NCI-H2107 treated with DMSO at 0.1 percent for 48 hours (cell line): Measurements from ENCODE around the gene MARK3.
"Not testable (repeated sequence)": the region's sequence is repeated elsewhere in the genome, so short reads cannot be mapped to it uniquely, and the experiment has no call there.

ENCODE experiments used
- DNase-seq: peaks from one replicate; lab custom pipeline; 2025; ENCODE audit not compliant: unreplicated experiment; lab: John Stamatoyannopoulos, UW

MARK3 gene

GRCh38 chr14:103524002-103524935 is 139.1 kb downstream of the MARK3 start:
- DNase-seq: no peak

GRCh38 chr14:103525430-103526246 is 140.4 kb downstream of the MARK3 start:
- DNase-seq: not testable (repeated sequence)

GRCh38 chr14:103526247-103526913 is 141.2 kb downstream of the MARK3 start:
- DNase-seq: no peak

GRCh38 chr14:103526914-103527248 is 141.7 kb downstream of the MARK3 start:
- DNase-seq: no peak

GRCh38 chr14:103527408-103528145 is 142.4 kb downstream of the MARK3 start:
- no peak for DNase-seq

- peak; percentile 40 for DNase-seq
Observed at GRCh38 chr14:103528146-103528586, 143.0 kb downstream of the MARK3 start.

DNA sequence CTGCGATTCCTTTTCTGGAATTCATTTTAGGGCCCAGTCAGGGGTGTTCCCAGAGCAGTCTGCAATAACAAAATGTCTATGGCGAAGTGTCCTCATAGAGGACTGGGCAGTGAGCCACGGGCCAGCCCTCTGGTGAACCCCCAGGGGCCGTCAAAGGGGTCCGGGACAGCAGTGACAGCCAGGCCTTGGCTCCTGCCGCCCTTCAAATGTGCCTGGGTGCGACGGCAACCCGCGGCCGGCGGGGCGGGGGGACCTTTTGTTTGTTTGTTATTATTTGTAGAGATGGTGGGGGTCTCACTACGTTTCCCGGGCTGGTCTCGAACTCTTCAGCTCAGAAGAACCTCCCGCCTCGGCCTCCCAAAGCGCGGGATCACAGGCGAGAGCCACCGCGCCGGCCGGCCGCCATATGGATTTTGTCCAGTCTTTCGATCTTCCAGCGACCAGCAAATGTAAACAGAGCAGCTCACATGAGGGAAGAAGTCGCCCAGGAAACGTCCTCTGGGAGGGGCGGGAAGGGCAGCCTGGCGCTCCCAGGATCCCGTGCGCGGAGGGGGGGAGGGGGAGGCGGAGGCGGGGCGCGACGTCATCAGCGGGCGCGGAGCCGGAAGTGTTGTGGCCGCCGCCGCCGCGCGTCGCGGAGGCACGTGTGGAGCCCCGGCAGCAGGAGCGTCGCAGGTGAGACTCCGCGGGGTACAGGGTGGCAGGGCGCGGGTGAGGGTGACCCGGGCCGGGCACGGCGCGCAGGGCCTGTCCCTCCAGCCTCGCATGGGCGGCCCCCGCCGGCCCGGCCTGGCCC is 143.6 kb downstream of the MARK3 start, which contains the start of gene TRMT61A:
TSS of gene TRMT61A (plus strand) at position 610 of the 796 bp plus-strand sequence. CDS start 783 bp downstream, outside the sequence.
- peak; percentile 83 for DNase-seq

GRCh38 chr14:103529383-103530365 is 144.5 kb downstream of the MARK3 start:
- no peak for DNase-seq

DNA sequence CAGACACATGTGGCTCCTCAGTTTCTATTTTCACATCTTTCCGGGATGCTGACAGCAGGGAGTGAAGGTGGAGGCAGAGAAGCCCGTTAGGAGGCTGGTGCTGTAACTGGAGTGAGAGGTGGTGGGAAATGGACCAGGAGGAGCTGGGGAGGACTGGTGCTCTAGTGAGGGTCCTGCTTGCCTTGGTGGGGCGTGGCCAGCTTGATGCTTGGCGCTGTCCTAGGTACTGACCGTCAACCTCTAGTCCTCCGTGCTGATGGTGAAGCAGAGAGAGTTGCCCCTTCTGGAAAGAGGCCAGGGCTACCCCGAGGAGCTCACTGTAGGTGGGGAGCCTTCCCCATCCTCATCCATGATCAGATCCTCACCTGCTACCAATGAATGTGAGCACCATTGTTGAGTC is 145.2 kb downstream of the MARK3 start:
- DNase-seq: no peak

DNA sequence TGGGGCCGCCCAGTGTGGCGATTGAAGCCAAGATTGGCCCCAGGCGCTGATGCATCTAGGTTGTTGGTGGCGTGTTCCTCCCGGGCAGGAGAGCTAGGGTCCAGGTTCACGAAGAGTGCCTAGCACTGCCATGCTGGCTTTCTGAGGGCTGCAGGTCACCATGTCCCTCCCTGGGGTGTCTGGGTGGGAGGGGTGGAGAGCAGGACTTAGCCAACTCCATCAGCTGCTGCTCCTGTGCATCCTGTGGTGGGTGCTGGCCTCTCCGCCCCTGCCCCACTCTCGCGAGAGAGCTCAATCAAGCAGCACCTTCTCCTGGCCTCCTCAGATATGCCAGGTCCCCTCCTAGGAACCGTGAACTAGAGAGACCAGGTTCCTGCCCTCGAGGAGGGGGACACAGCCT is 145.6 kb downstream of the MARK3 start:
- DNase-seq: no peak

GRCh38 chr14:103531421-103532215 is 146.4 kb downstream of the MARK3 start:
- DNase-seq: no peak

DNA sequence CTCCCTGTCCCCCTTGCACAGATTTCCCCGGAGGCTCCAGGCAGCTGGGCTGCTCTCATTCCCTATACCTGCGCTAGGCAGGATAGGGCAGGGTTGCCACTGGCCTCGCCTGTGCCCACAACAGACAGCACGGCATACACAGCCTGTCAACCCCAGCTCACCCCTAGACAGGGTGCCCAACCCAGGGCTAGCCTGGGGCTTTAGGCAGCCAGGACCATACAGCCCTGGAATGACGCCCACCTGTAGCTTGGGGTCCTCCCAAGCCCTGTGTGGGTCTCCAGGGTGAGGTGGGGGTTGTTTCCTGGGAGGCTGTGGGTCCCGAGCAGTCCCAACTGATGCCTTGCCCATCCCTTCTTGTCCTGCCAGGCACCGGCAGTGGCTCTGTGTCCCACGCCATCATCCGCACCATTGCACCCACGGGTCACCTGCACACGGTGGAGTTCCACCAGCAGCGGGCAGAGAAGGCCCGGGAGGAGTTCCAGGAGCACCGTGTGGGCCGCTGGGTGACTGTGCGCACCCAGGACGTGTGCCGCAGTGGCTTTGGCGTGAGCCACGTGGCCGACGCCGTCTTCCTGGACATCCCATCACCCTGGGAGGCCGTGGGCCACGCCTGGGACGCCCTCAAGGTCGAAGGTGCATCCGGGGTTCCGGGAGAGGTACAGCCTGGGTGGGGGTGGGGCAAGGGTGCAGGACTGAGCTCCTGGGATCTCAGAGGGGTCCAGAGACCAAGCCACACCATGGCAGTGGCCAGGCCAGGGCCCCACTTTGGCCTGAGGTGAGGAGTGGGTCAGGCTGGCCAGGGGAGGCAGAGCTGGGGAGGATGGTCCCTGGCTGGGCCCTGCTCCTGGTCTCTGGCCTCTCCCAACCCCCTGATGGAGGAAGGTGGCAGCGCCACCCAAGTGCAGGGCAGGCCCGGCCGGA is 147.3 kb downstream of the MARK3 start:
- no peak for DNase-seq

DNA sequence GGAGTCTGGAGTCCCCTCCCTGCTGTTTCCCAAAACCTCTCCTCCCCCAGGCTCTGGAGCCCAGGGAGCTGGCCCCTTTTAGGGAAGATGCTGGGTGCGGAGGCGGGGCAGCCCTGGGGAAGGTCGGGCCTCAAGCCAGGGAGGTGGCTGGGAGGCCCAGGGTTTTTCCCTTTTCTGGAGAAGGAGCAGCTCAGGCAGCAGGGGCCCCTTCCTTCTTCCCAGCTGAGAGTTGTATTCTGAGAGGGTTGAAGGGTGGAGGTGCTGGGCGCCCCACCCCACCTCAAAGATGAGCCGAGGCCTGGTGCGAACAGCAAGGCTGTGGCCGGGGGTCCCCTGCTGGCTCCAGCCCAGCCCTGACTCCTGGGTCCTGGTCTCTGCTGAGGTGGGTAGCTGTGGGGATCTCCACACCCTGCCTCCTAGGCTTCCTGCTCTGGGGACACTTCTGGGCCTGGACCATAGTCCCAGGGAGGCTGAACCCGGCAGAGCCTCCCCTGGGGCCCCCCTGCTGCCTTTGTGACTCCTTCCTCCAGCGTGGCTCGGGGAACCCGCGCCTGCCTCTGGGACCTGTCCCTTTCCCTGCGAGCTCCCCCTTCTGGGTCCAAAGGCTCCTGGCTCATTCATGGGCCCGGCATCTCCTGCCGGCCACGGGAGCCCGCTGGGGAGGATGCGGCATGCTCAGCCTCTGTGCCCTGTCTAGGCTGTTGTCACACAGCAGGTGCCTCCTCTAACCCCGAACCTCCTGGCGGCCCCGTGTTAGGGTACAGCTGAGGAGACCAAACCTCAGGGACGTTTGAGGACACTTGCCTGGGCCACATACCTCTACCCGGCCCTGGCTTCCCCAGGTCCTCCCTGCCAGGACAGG is 148.2 kb downstream of the MARK3 start:
- DNase-seq: no peak

DNA sequence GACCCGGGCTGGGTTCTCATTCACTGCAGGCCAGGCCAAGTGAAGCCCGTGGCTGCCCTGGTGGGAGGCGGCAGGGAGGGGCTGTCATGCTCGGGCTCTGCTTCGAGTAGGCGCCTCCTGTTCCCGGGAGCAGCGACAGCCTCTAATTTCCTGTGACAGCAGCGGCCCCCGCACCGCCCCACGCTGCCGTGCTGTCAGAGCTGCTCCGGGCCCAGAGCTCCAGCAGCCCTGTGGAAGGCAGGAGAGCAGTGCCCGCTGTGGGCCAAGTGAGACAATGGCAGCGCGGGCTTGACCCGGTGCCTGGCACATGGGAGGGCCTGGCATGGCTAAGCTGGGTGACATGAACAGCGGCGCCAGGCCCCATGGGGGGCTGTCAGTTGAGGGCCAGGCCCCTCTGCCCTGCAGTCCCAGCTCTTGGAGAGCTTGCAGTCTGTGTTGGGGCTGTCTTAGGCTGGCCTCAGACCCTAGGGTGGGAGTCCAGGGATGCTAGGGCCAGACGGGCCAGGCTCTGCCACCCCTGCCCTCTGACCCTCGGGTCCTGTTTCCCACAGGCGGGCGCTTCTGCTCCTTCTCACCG is 148.9 kb downstream of the MARK3 start:
- DNase-seq: no peak

DNA sequence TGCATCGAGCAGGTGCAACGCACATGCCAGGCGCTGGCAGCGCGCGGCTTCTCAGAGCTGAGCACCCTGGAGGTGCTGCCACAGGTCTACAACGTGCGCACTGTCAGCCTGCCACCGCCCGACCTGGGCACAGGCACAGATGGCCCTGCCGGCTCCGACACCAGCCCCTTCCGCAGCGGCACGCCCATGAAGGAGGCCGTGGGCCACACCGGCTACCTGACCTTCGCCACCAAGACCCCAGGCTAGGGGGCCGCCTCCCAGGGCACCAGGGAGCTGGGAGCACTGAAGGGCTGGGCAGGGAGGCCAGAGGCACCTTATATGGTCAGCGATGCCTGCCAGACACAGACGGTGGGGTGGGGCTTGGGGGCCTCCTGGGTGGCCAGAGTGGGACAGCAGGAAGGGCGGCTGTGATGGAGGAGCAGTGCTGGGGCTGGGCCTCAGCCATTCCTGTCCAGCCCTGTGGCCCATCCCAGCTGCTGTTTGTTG is 149.4 kb downstream of the MARK3 start:
- no peak for DNase-seq
